Globus pallidus (tissue), 1 donor: Measurements from ENCODE around the gene VIPR2.

Experiments
- DNase-seq: peaks from one replicate; pipeline ENCODE4 v3.0.0-alpha.2; 2015; ENCODE audit warnings: low spot score

The VIPR2 gene

GRCh38 chr7:159119026-159119741 is 25.5 kb downstream of the VIPR2 start:
- no peak for DNase-seq

GRCh38 chr7:159118623-159119022 is 26.0 kb downstream of the VIPR2 start:
- no peak for DNase-seq

GRCh38 chr7:159118197-159118595 is 26.5 kb downstream of the VIPR2 start:
- no peak for DNase-seq

GRCh38 chr7:159117366-159118196 is 27.1 kb downstream of the VIPR2 start:
- no peak for DNase-seq

GRCh38 chr7:159116581-159117339 is 27.9 kb downstream of the VIPR2 start:
- no peak for DNase-seq

GRCh38 chr7:159115601-159116501 is 28.8 kb downstream of the VIPR2 start:
- no peak for DNase-seq

- DNase-seq: no peak
These were observed 29.7 kb downstream of the VIPR2 start for GRCh38 chr7:159114981-159115380.

- DNase-seq: no peak
These were observed 30.6 kb downstream of the VIPR2 start for GRCh38 chr7:159114096-159114495.

- no peak for DNase-seq
These were observed 31.6 kb downstream of the VIPR2 start for GRCh38 chr7:159113056-159113455.

GRCh38 chr7:159112136-159113011 is 32.3 kb downstream of the VIPR2 start:
- no peak for DNase-seq

- no peak for DNase-seq
These were observed 35.0 kb downstream of the VIPR2 start for GRCh38 chr7:159109653-159110035.

- no peak for DNase-seq
These were observed 35.6 kb downstream of the VIPR2 start for GRCh38 chr7:159108941-159109652.

GRCh38 chr7:159108491-159108890 is 36.2 kb downstream of the VIPR2 start:
- DNase-seq: no peak

- no peak for DNase-seq
These were observed 37.3 kb downstream of the VIPR2 start for GRCh38 chr7:159107161-159107892.

- no peak for DNase-seq
These were observed 38.5 kb downstream of the VIPR2 start for GRCh38 chr7:159105832-159106811.

GRCh38 chr7:159105066-159105780 is 39.4 kb downstream of the VIPR2 start:
- no peak for DNase-seq

- no peak for DNase-seq
These were observed 40.3 kb downstream of the VIPR2 start for GRCh38 chr7:159104188-159104920.
